Right lobe of liver (tissue), 6 donors: Measurements from ENCODE around the gene OSCAR. TPM values are rescaled to one million over a fixed set of nuclear protein-coding genes. Genes with fewer than 3 reads are reported as not detected.
A peak's percentile ranks its signal among the peaks of the same experiment; 100 is the strongest.

ENCODE experiments used
- ATAC-seq, 4 donors: fragments of 200-7000 bp; cut with Tn5 transposase; one replicate each; pipeline ENCODE4 v1.9.1; 2020; ENCODE audit warnings: mild to moderate bottlenecking in 4 of 4, moderate library complexity in 4 of 4
- DNase-seq, 3 donors: peaks; one replicate each; pipeline ENCODE4 v3.0.0-alpha.2; 2020
- H3K27ac ChIP-seq, 3 donors: fragments of 200-600 bp; one replicate each; pipeline ENCODE4 v1.8.0; 2022
- H3K27me3 ChIP-seq, 2 donors: fragments of 200-600 bp; one replicate each; pipeline ENCODE4 v1.8.0; 2022
- H3K36me3 ChIP-seq, 4 donors: fragments of 200-600 bp; sonication (generic) in 1 of 4; one replicate each; pipeline versions ENCODE4 v1.5.1 to v1.8.0; 2017 to 2022; ENCODE audit warnings: control low read depth in 1 of 4
- H3K4me1 ChIP-seq, 4 donors: fragments of 200-600 bp; sonication (generic) in 1 of 4; one replicate each; pipeline versions ENCODE4 v1.5.1 to v1.8.0; 2017 to 2022; ENCODE audit warnings: control low read depth in 1 of 4
- H3K4me3 ChIP-seq, 3 donors: fragments of 200-600 bp; one replicate each; pipeline ENCODE4 v1.8.0; 2022
- H3K9me3 ChIP-seq, 4 donors: fragments of 200-600 bp; sonication (generic) in 1 of 4; one replicate each; pipeline versions ENCODE4 v1.5.1 to v1.8.0; 2017 to 2022; ENCODE audit warnings: control low read depth in 1 of 4
- CTCF ChIP-seq, 4 donors: fragments of 200-600 bp in 3 of 4; fragments of 450-650 bp in 1 of 4; IDR thresholded peaks; one replicate each; pipeline versions ENCODE4 v1.5.1 to v1.8.0; 2016 to 2022; ENCODE audit warnings: antibody characterized with exemption in 4 of 4, mild to moderate bottlenecking in 2 of 4
- POLR2A ChIP-seq: fragments of 450-650 bp; IDR thresholded peaks from one replicate; pipeline ENCODE4 v1.6.1; 2017; ENCODE audit warnings: antibody characterized with exemption, mild to moderate bottlenecking
- WGBS: methylation state at CpG from one replicate; pipeline ENCODE4 v1.1.6; 2018; ENCODE audit warnings: low coverage, low lambda C conversion rate; ENCODE audit not compliant: insufficient coverage; ENCODE audit errors: missing lambda C conversion rate; 5-methylcytosine and 5-hydroxymethylcytosine counted together
- intact Hi-C, 2 donors: fragments of 100-400 bp; cut with DNase I; formaldehyde crosslinking; loops; one replicate each; pipeline versions ENCODE4 v1.11.2 to v1.14.1; 2022
- total RNA-seq, 6 experiments: library from RNA; depleted of rRNA in 2 of 6; stranded (reverse); fragments of >200 nt in 2 of 6; fragmentation: NEBNext Ultra II Directional in 3 of 6; extraction: Animal tissue kit (Norgen Biotek cat#: 25700) in 3 of 6; gene quantifications; one replicate each; pipeline versions ENCODE4 v1.1.0 to v1.2.4, GENCODE V29; 2016 to 2023
- donor health status: DM: no; HTN: yes; CAD: no.
- donor health status: DM: no; HTN: no; CAD: no.
- donor health status: DM: no; HTN: no; CAD: no.
- donor health status: DM: no; HTN: yes; CAD: no.
- donor health status: DM: no; HTN: yes; CAD: no.

OSCAR gene
- total RNA-seq, 6 experiments from 2014 or later, result 0.53 to 2.6 (median 1.0) TPM

- ATAC-seq, result no peak
These were observed 33.5 kb upstream of the OSCAR start for GRCh38 chr19:54133957-54134590.

GRCh38 chr19:54133312-54133956 lies 32.8 kb upstream of the OSCAR start:
- peaks cover 0 to 10% (median 3%) of the 10 kb centered on the region in 4 donors for H3K4me1 ChIP-seq
- peak in 2 of 3 donors; percentile 45 to 70 for DNase-seq
- no peak for TF ChIP-seq POLR2A
- no peak for TF ChIP-seq CTCF (IDR thresholded peaks at IDR 0.05)
- H3K27ac ChIP-seq, result no peak overlapping the region
- peaks cover 0 to 23% (median 7%) of the 10 kb centered on the region in 4 donors for H3K36me3 ChIP-seq
- intact Hi-C loops, result no loop called here
- ATAC-seq, result no peak
- no peak overlapping the region for H3K4me3 ChIP-seq
- H3K9me3 ChIP-seq, result no peaks in the 10 kb centered on the region
- no peaks in the 10 kb centered on the region for H3K27me3 ChIP-seq
- WGBS, result 81% methylated on average over 7 of the region's 10 CpGs

More at GRCh38 chr19:54133957-54134590, 33.5 kb upstream of the OSCAR start:
- Histone ChIP-seq H3K36me3 (peaks cover 0 to 17% (median 5%) of the 10 kb centered on the region in 4 donors), H3K4me1 (peaks cover 0 to 16% (median 5%) of the 10 kb centered on the region in 4 donors), H3K4me3 (no peak overlapping the region), H3K27me3 (no peaks in the 10 kb centered on the region), H3K9me3 (no peaks in the 10 kb centered on the region), H3K27ac (no peak overlapping the region)
- no peak for TF ChIP-seq POLR2A
- no peak for DNase-seq
- intact Hi-C loops, result no loop called here
- whole genome bisulfite sequencing, result 71% methylated on average over 2 of the region's 2 CpGs

DNA sequence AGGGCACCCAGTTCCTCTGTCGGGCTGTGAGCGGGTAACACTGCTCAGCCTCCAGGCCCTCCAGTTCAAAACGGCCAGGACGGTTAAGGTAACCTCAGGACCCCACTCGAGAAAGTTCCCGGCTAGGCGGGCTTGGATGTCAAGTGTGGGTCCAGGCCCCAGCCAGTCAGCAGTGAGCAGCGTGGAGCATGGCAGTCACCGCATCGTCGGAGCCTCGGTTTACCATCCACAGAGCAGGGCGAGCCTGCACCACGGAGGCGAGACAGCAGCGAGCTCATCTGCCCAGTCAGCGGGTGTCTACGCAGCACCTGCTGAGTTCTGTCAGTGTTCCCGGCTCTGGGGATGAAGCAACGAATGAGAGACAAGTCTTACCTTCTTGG lies 29.0 kb upstream of the OSCAR start:
- Histone ChIP-seq H3K36me3 (peaks cover 0 to 58% (median 21%) of the 10 kb centered on the region in 4 donors), H3K4me1 (no peaks in the 10 kb centered on the region), H3K27me3 (no peaks in the 10 kb centered on the region), H3K4me3 (no peak overlapping the region), H3K9me3 (no peaks in the 10 kb centered on the region), H3K27ac (no peak overlapping the region)
- DNase-seq (no peak), ATAC-seq (no peak)
- TF ChIP-seq POLR2A (no peak), CTCF (IDR thresholded peaks at IDR 0.05) (no peak)
- intact Hi-C loops, result no loop called here
- WGBS, result no CpG with 5 or more reads among the region's 20 CpGs

GRCh38 chr19:54128796-54129616 lies 28.4 kb upstream of the OSCAR start:
- Histone ChIP-seq H3K4me1 (no peaks in the 10 kb centered on the region), H3K9me3 (no peaks in the 10 kb centered on the region), H3K27ac (no peak overlapping the region), H3K4me3 (no peak overlapping the region), H3K27me3 (no peaks in the 10 kb centered on the region), H3K36me3 (peaks cover 0 to 64% (median 23%) of the 10 kb centered on the region in 4 donors)
- intact Hi-C loops, result no loop called here
- TF ChIP-seq CTCF (IDR thresholded peaks at IDR 0.05), result no peak
- TF ChIP-seq POLR2A, result no peak
- ATAC-seq (peak in 1 of 4 donors; percentile 6), DNase-seq (no peak)
- WGBS, result 80% methylated on average over 2 of the region's 41 CpGs

GRCh38 chr19:54128441-54128725 lies 27.8 kb upstream of the OSCAR start:
- H3K27ac ChIP-seq, result no peak overlapping the region
- 83% methylated on average over 12 of the region's 20 CpGs for WGBS
- TF ChIP-seq CTCF (IDR thresholded peaks at IDR 0.05) (no peak), POLR2A (no peak)
- peaks cover 0 to 70% (median 26%) of the 10 kb centered on the region in 4 donors for H3K36me3 ChIP-seq
- DNase-seq (no peak), ATAC-seq (no peak)
- H3K9me3 ChIP-seq, result no peaks in the 10 kb centered on the region
- H3K27me3 ChIP-seq, result no peaks in the 10 kb centered on the region
- no peaks in the 10 kb centered on the region for H3K4me1 ChIP-seq
- intact Hi-C loops, result no loop called here
- no peak overlapping the region for H3K4me3 ChIP-seq
